CD8-positive, alpha-beta memory T cell (primary cell): ENCODE data around the gene DDX39B. TPM values are rescaled to one million over a fixed set of nuclear protein-coding genes. Genes with fewer than 3 reads are reported as not detected.
"Not testable (repeated sequence)": the region's sequence is repeated elsewhere in the genome, so short reads cannot be mapped to it uniquely, and the experiment has no call there.

Experiments
- CTCF ChIA-PET: fragments of 350-600 bp; sonication (Branson Sonifier 250); formaldehyde crosslinking; loops from one replicate; lab custom pipeline; 2021; ENCODE audit warnings: antibody characterized with exemption; lab: Charles Lee
- POLR2A ChIA-PET: fragments of 350-600 bp; sonication (Branson Sonifier 250); formaldehyde crosslinking; loops from one replicate; lab custom pipeline; 2021; ENCODE audit warnings: antibody characterized with exemption; lab: Charles Lee
- DNase-seq, 5 donors: peaks; one replicate each; pipeline versions ENCODE4 v3.0.0 to v3.0.0-alpha.2; 2020 to 2022; ENCODE audit warnings: mixed read lengths in 1 of 5
- H3K27ac ChIP-seq: one replicate; pipeline ENCODE4 v1.7.0; 2013; ENCODE audit warnings: low read depth, mild to moderate bottlenecking, low read length, moderate library complexity
- H3K27me3 ChIP-seq: 2 replicates; pipeline ENCODE4 v1.7.0; 2013; ENCODE audit warnings: low read length, mild to moderate bottlenecking; ENCODE audit not compliant: insufficient read depth, poor library complexity, severe bottlenecking
- H3K36me3 ChIP-seq: 2 replicates; pipeline ENCODE4 v1.7.0; 2013; ENCODE audit warnings: mild to moderate bottlenecking, low read length, moderate library complexity; ENCODE audit not compliant: insufficient read depth
- H3K4me1 ChIP-seq: 2 replicates; pipeline ENCODE4 v1.7.0; 2013; ENCODE audit warnings: mild to moderate bottlenecking, low read length, moderate library complexity; ENCODE audit not compliant: insufficient read depth
- H3K4me3 ChIP-seq: 2 replicates; pipeline ENCODE4 v1.7.0; 2013; ENCODE audit warnings: mild to moderate bottlenecking, low read length
- H3K9me3 ChIP-seq: 2 replicates; pipeline ENCODE4 v1.7.0; 2013; ENCODE audit warnings: mild to moderate bottlenecking, low read length
- H3K27ac Mint-ChIP-seq, 8 donors: one replicate each; pipeline ENCODE4 v1.8.0; 2020 to 2021; ENCODE audit warnings: mixed read lengths in 8 of 8, mild to moderate bottlenecking in 6 of 8, inconsistent platforms in 3 of 8, moderate library complexity in 3 of 8
- H3K27me3 Mint-ChIP-seq, 2 donors: one replicate each; pipeline ENCODE4 v1.8.0; 2020 to 2021; ENCODE audit warnings: mixed read lengths in 2 of 2, mild to moderate bottlenecking in 1 of 2, moderate library complexity in 1 of 2
- H3K36me3 Mint-ChIP-seq, 3 donors: one replicate each; pipeline ENCODE4 v1.8.0; 2020 to 2021; ENCODE audit warnings: mixed read lengths in 3 of 3, inconsistent platforms in 1 of 3, mild to moderate bottlenecking in 1 of 3
- H3K4me1 Mint-ChIP-seq, 3 donors: one replicate each; pipeline ENCODE4 v1.8.0; 2020 to 2021; ENCODE audit warnings: mixed read lengths in 3 of 3, inconsistent platforms in 1 of 3, mild to moderate bottlenecking in 1 of 3
- H3K4me3 Mint-ChIP-seq, 7 donors: one replicate each; pipeline ENCODE4 v1.8.0; 2020 to 2021; ENCODE audit warnings: mixed read lengths in 7 of 7, mild to moderate bottlenecking in 6 of 7, moderate library complexity in 4 of 7, inconsistent platforms in 2 of 7
- H3K9me3 Mint-ChIP-seq, 5 donors: one replicate each; pipeline ENCODE4 v1.8.0; 2020 to 2022; ENCODE audit warnings: mixed read lengths in 5 of 5, mild to moderate bottlenecking in 3 of 5, moderate library complexity in 2 of 5, inconsistent platforms in 1 of 5
- polyA plus RNA-seq: library from polyadenylated mRNA; unstranded; fragments of 300-500 nt; fragmentation: Illumina TruSeq; gene quantifications from one replicate; pipeline ENCODE4 v1.2.3, GENCODE V29; 2021
- total RNA-seq, 2 experiments: library from RNA; stranded (reverse); gene quantifications; one replicate each; pipeline ENCODE4 v1.2.3, GENCODE V29; 2021

DDX39B gene
- total and polyA plus RNA-seq, 3 experiments from 2014 or later, result 85.7 to 658 (median 643) TPM

GRCh38 chr6:31557443-31558317, 15.9 kb upstream of the DDX39B start:
- Mint-ChIP-seq H3K27ac (peak overlapping the region in 5 of 8 donors; percentile 35 to 97 (median 64)), H3K9me3 (no peaks in the 10 kb centered on the region), H3K4me3 (peak overlapping the region in 5 of 7 donors; percentile 8 to 85 (median 38)), H3K27me3 (no peaks in the 10 kb centered on the region), H3K4me1 (peaks cover 51 to 68% (median 61%) of the 10 kb centered on the region in 3 donors), H3K36me3 (peaks cover 3 to 21% (median 11%) of the 10 kb centered on the region in 3 donors)
- H3K27me3 ChIP-seq, result no peaks in the 10 kb centered on the region
- POLR2A ChIA-PET, result interaction anchor here (0.5 to 2.7 kb wide), 5 partner anchors 35 to 573 kb away, joined by 3 to 12 read pairs (median 3); partner anchors contain the start of gene NCR3
- CTCF ChIA-PET, result interaction anchor here (0.7 to 32.2 kb wide), 4 partner anchors 11 to 39 kb away, joined by 3 to 576 read pairs (median 50); partner anchors contain the start of genes LST1, LTB, NCR3 and NFKBIL1
- DNase-seq, result no peak
- H3K9me3 ChIP-seq, result no peaks in the 10 kb centered on the region
- H3K4me3 ChIP-seq, result no peak overlapping the region
- peaks cover 64% of the 10 kb centered on the region for H3K4me1 ChIP-seq
- peaks cover 7% of the 10 kb centered on the region for H3K36me3 ChIP-seq
- peak overlapping the region; percentile 18 for H3K27ac ChIP-seq

- no peaks in the 10 kb centered on the region for H3K27me3 Mint-ChIP-seq
- no peak overlapping the region for H3K4me3 ChIP-seq
- ChIA-PET POLR2A (interaction anchor here (0.9 to 1.2 kb wide), 2 partner anchors 24 to 36 kb away, joined by 3 read pairs; partner anchors contain the start of gene NCR3), CTCF (interaction anchor here (6.6 to 32.2 kb wide), 2 partner anchors 26 to 40 kb away, joined by 96 to 576 read pairs; partner anchors contain the start of genes LST1, LTB, NCR3 and TNF)
- H3K36me3 ChIP-seq, result peaks cover 7% of the 10 kb centered on the region
- H3K4me3 Mint-ChIP-seq, result peak overlapping the region in 6 of 7 donors; percentile 33 to 84 (median 60)
- no peak for DNase-seq
- peaks cover 3 to 16% (median 4%) of the 10 kb centered on the region in 3 donors for H3K36me3 Mint-ChIP-seq
- peaks cover 46 to 62% (median 55%) of the 10 kb centered on the region in 3 donors for H3K4me1 Mint-ChIP-seq
- H3K27ac ChIP-seq, result no peak overlapping the region
- peaks cover 51% of the 10 kb centered on the region for H3K4me1 ChIP-seq
- H3K27ac Mint-ChIP-seq, result peak overlapping the region in 6 of 8 donors; percentile 46 to 94 (median 73)
- H3K27me3 ChIP-seq, result no peaks in the 10 kb centered on the region
- H3K9me3 ChIP-seq, result no peaks in the 10 kb centered on the region
- H3K9me3 Mint-ChIP-seq, result no peaks in the 10 kb centered on the region
These were observed 14.5 kb upstream of the DDX39B start for GRCh38 chr6:31556307-31556706.

- H3K27me3 Mint-ChIP-seq, H3K36me3 ChIP-seq, H3K36me3 Mint-ChIP-seq, H3K4me3 ChIP-seq, H3K27me3 ChIP-seq, H3K9me3 Mint-ChIP-seq, H3K9me3 ChIP-seq, H3K27ac ChIP-seq: not testable (repeated sequence)
- peaks cover 22% of the 10 kb centered on the region for H3K4me1 ChIP-seq
- ChIA-PET POLR2A (interaction anchor here (0.5 to 2.5 kb wide), 10 partner anchors 8 to 89 kb away, joined by 3 to 26 read pairs (median 4); partner anchors contain the start of genes DDX39B and LTB), CTCF (interaction anchor here (0.8 to 32.2 kb wide), 18 partner anchors 9 to 172 kb away, joined by 3 to 576 read pairs (median 5); partner anchors contain the start of genes C6orf47, DDX39B, LST1 and LTB)
- DNase-seq, result peak; percentile 50 to 77 (median 56)
- peak overlapping the region in 2 of 7 donors; percentile 40 to 46 for H3K4me3 Mint-ChIP-seq
- peak overlapping the region; percentile 39 to 91 (median 71) for H3K27ac Mint-ChIP-seq
- peaks cover 22 to 44% (median 43%) of the 10 kb centered on the region in 3 donors for H3K4me1 Mint-ChIP-seq
These were observed 9.6 kb upstream of the DDX39B start for GRCh38 chr6:31551371-31551770.

- Histone ChIP-seq H3K4me1 (peaks cover 19% of the 10 kb centered on the region), H3K9me3 (no peaks in the 10 kb centered on the region), H3K4me3 (peak overlapping the region; percentile 67), H3K27me3 (no peaks in the 10 kb centered on the region), H3K27ac (peak overlapping the region; percentile 71), H3K36me3 (no peaks in the 10 kb centered on the region)
- POLR2A ChIA-PET, result interaction anchor here (0.5 to 1.4 kb wide), 5 partner anchors 24 to 934 kb away, joined by 3 to 11 read pairs (median 4); partner anchors contain the start of genes LTA and MICB
- Mint-ChIP-seq H3K4me1 (peaks cover 27 to 38% (median 37%) of the 10 kb centered on the region in 3 donors), H3K27me3 (no peaks in the 10 kb centered on the region), H3K9me3 (no peaks in the 10 kb centered on the region), H3K4me3 (peak overlapping the region in 1 of 7 donors; percentile 22), H3K27ac (peak overlapping the region in 7 of 8 donors; percentile 52 to 99 (median 83)), H3K36me3 (peaks cover 0 to 8% (median 0%) of the 10 kb centered on the region in 3 donors)
- no peak for DNase-seq
- CTCF ChIA-PET, result interaction anchor here (0.8 to 32.2 kb wide), 7 partner anchors 10 to 284 kb away, joined by 3 to 576 read pairs (median 9); partner anchors contain the start of genes LST1, LTB, NCR3 and TNF
These were observed 6.7 kb upstream of the DDX39B start for GRCh38 chr6:31548544-31548873.

- Histone ChIP-seq H3K27me3 (no peaks in the 10 kb centered on the region), H3K27ac (peak overlapping the region; percentile 71), H3K9me3 (no peaks in the 10 kb centered on the region), H3K4me1 (peaks cover 23% of the 10 kb centered on the region), H3K4me3 (peak overlapping the region; percentile 67), H3K36me3 (no peaks in the 10 kb centered on the region)
- Mint-ChIP-seq H3K27me3 (no peaks in the 10 kb centered on the region), H3K27ac (peak overlapping the region; percentile 83 to 99 (median 96)), H3K9me3 (no peaks in the 10 kb centered on the region), H3K4me3 (peak overlapping the region; percentile 74 to 93 (median 91)), H3K4me1 (peaks cover 31 to 42% (median 41%) of the 10 kb centered on the region in 3 donors), H3K36me3 (peaks cover 0 to 7% (median 0%) of the 10 kb centered on the region in 3 donors)
- CTCF ChIA-PET, result interaction anchor here (1.2 to 32.2 kb wide), 8 partner anchors 12 to 285 kb away, joined by 3 to 576 read pairs (median 6); partner anchors contain the start of genes BAG6, LST1, LTB and NCR3
- POLR2A ChIA-PET, result interaction anchor here (0.5 to 2.2 kb wide), 8 partner anchors 25 to 182 kb away, joined by 3 to 9 read pairs (median 4); partner anchors contain the start of genes LTA and MICB
- DNase-seq, result no peak
These were observed 6.1 kb upstream of the DDX39B start for GRCh38 chr6:31547727-31548543.

GRCh38 chr6:31546958-31547726, 5.3 kb upstream of the DDX39B start, which contains the start of gene NFKBIL1:
TSS of gene NFKBIL1 (plus strand) at chr6:31547608. CDS start at chr6:31547695, 87 bp downstream.
- Mint-ChIP-seq H3K4me1 (peaks cover 38 to 50% (median 49%) of the 10 kb centered on the region in 3 donors), H3K27ac (peak within 1 kb of the TSS; percentile 83 to 99 (median 96)), H3K9me3 (no peaks in the 10 kb centered on the region), H3K4me3 (peak within 1 kb of the TSS; percentile 74 to 93 (median 91)), H3K36me3 (peaks cover 0 to 7% (median 0%) of the 10 kb centered on the region in 3 donors), H3K27me3 (no peaks in the 10 kb centered on the region)
- Histone ChIP-seq H3K27me3 (no peaks in the 10 kb centered on the region), H3K9me3 (no peaks in the 10 kb centered on the region), H3K4me1 (peaks cover 30% of the 10 kb centered on the region), H3K36me3 (no peaks in the 10 kb centered on the region), H3K27ac (peak within 1 kb of the TSS; percentile 71), H3K4me3 (peak within 1 kb of the TSS; percentile 67)
- peak; percentile 84 to 92 (median 87) for DNase-seq
- CTCF ChIA-PET, result interaction anchor here (0.7 to 32.2 kb wide), 8 partner anchors 10 to 524 kb away, joined by 3 to 576 read pairs (median 3); partner anchors contain the start of genes BAG6, LST1, LTB and NCR3
- POLR2A ChIA-PET, result interaction anchor here (0.5 to 2.2 kb wide), 6 partner anchors 25 to 183 kb away, joined by 3 to 9 read pairs (median 4); partner anchors contain the start of genes LTA, MICB and NCR3
